ENCODE results near the gene KCTD17.

Gene KCTD17

DNA sequence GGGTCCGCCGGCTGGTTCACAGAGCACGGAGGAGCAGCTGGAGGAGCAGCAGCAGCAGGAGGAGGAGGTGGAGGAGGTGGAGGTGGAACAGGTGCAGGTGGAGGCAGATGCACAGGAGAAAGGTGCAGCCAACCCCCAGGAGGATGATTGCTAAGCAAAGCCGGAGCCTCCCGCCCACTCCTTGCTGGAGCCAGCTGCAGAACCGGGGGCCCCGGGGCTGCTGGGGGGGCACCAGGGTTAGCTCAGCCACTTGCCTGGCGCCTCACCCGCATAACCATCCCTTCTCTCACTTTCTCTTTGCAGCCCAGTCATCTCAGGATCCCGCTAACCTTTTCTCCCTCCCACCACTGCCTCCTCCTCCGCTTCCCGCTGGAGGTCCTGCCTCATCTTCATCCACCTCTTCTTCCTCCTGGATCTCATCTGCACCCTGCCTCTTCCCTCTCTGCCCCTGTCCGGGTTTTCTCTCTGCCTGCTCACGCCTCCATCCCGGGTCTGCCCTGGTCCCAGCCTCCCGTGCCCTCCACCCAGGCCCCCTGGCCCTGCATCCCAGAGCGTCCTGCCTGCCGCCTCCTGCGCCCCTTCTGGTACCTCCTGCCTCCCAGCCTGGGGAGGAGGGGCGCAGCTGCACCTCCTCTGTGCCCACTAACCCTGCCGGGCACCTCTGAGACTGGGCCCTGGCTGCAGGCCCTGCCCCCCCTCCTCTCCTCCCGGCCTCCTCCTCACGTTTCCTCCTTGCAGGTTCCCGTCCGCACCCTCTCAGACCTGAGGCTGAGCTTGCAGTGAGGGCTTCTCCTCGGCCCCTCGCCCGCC is 9.5 kb downstream of the KCTD17 start:
- H3K9me2 ChIP-seq (ENCODE audit: low read depth, low read length): no peaks in the 10 kb centered on the region
- no peaks in the 10 kb centered on the region for H3K79me2 ChIP-seq (ENCODE audit: insufficient read depth, low read length)
- peaks cover 7% of the 10 kb centered on the region; the same call in 1 of the 2 replicates for H3K27me3 ChIP-seq (ENCODE audit: insufficient read depth, low read length)
- no peak overlapping the region for H2AFZ ChIP-seq (ENCODE audit: low read length)
- no peak overlapping the region for H3K9ac ChIP-seq (ENCODE audit: low read length)
- no peak overlapping the region for H3K27ac ChIP-seq (ENCODE audit: low read depth, low read length, poor library complexity, severe bottlenecking)
- H3K9me3 ChIP-seq (ENCODE audit: low read length): no peaks in the 10 kb centered on the region
- no peak overlapping the region for H3K4me3 ChIP-seq (ENCODE audit: low read depth, low read length, poor library complexity, severe bottlenecking)
- H3K36me3 ChIP-seq (ENCODE audit: insufficient read depth, low read length): no peaks in the 10 kb centered on the region
- no peaks in the 10 kb centered on the region for H3F3A ChIP-seq (ENCODE audit: insufficient read depth, low read length)
- no peak overlapping the region for H3K4me2 ChIP-seq (ENCODE audit: low read length)
- TF ChIP-seq EZH2 (IDR thresholded peaks at IDR 0.05; ENCODE audit: borderline replicate concordance, low read length): no peak
- TF ChIP-seq CTCF (IDR thresholded peaks at IDR 0.05; ENCODE audit: low read length): no peak
- no peaks in the 10 kb centered on the region for H3K4me1 ChIP-seq (ENCODE audit: insufficient read depth, low read length, severe bottlenecking)
- no peaks in the 10 kb centered on the region for H4K20me1 ChIP-seq (ENCODE audit: insufficient read depth, low read length)

DNA sequence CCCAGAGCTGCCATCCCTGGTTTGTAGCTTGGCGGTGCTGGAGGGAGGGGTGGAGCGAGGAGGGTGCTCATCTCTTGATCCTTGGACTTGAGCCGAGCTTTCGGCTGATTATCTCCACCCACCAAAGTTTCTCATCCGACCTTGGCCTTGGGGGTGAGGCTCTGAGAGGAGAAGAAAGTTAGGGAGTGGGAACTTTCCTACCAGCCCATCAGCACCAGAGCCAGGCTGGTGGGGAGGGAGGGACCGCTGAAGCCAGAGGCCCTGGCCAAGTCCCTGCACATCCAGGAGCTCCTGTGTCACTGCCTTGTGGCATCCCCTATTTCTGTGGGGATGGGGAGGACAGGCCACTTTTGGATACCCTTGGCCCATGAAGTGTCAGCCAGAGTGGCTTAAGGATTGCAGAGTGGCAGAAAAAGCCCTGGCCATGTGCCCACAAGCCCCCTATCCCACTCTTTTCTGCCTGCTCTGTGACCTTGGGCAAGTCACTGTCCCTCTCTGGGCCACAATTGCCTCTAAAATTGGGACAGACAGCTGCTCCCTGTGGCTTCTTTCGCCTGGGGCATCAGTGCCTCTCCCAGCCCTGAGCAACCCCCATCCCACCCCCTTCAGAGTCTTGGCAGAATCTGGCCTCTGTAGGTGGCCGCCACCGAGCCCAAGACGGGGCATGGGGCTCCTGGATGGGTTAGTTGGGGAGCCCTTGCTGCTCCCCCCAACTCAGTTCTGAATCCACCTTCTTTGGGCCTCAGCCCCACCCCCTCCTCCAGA is 10.3 kb downstream of the KCTD17 start:
- Histone ChIP-seq H3K4me2 (ENCODE audit: low read length) (no peak overlapping the region), H3K9ac (ENCODE audit: low read length) (no peak overlapping the region), H3K9me2 (ENCODE audit: low read depth, low read length) (no peaks in the 10 kb centered on the region), H3K79me2 (ENCODE audit: insufficient read depth, low read length) (no peaks in the 10 kb centered on the region), H3K36me3 (ENCODE audit: insufficient read depth, low read length) (no peaks in the 10 kb centered on the region), H3K9me3 (ENCODE audit: low read length) (no peaks in the 10 kb centered on the region), H3K4me3 (ENCODE audit: low read depth, low read length, poor library complexity, severe bottlenecking) (no peak overlapping the region), H4K20me1 (ENCODE audit: insufficient read depth, low read length) (no peaks in the 10 kb centered on the region), H3K27ac (ENCODE audit: low read depth, low read length, poor library complexity, severe bottlenecking) (no peak overlapping the region), H3K4me1 (ENCODE audit: insufficient read depth, low read length, severe bottlenecking) (no peaks in the 10 kb centered on the region), H2AFZ (ENCODE audit: low read length) (no peak overlapping the region), H3K27me3 (ENCODE audit: insufficient read depth, low read length) (peaks cover 7% of the 10 kb centered on the region; the same call in 1 of the 2 replicates), H3F3A (ENCODE audit: insufficient read depth, low read length) (no peaks in the 10 kb centered on the region)
- TF ChIP-seq EZH2 (IDR thresholded peaks at IDR 0.05; ENCODE audit: borderline replicate concordance, low read length): no peak
- TF ChIP-seq CTCF (IDR thresholded peaks at IDR 0.05; ENCODE audit: low read length): no peak

- TF ChIP-seq EZH2 (IDR thresholded peaks at IDR 0.05; ENCODE audit: borderline replicate concordance, low read length) (no peak), CTCF (IDR thresholded peaks at IDR 0.05; ENCODE audit: low read length) (no peak)
Observed at GRCh38 chr22:37062376-37062675, 10.8 kb downstream of the KCTD17 start.

More at GRCh38 chr22:37062376-37062675, 10.8 kb downstream of the KCTD17 start:
- H3F3A ChIP-seq (ENCODE audit: insufficient read depth, low read length): no peaks in the 10 kb centered on the region
- H3K4me3 ChIP-seq (ENCODE audit: low read depth, low read length, poor library complexity, severe bottlenecking): no peak overlapping the region
- no peaks in the 10 kb centered on the region for H3K79me2 ChIP-seq (ENCODE audit: insufficient read depth, low read length)
- H3K27ac ChIP-seq (ENCODE audit: low read depth, low read length, poor library complexity, severe bottlenecking): no peak overlapping the region
- H3K36me3 ChIP-seq (ENCODE audit: insufficient read depth, low read length): no peaks in the 10 kb centered on the region
- H3K9ac ChIP-seq (ENCODE audit: low read length): no peak overlapping the region
- H3K4me2 ChIP-seq (ENCODE audit: low read length): no peak overlapping the region
- no peak overlapping the region for H2AFZ ChIP-seq (ENCODE audit: low read length)
- H3K27me3 ChIP-seq (ENCODE audit: insufficient read depth, low read length): peaks cover 7% of the 10 kb centered on the region; the same call in 1 of the 2 replicates
- H4K20me1 ChIP-seq (ENCODE audit: insufficient read depth, low read length): no peaks in the 10 kb centered on the region
- H3K9me2 ChIP-seq (ENCODE audit: low read depth, low read length): no peaks in the 10 kb centered on the region
- no peaks in the 10 kb centered on the region for H3K9me3 ChIP-seq (ENCODE audit: low read length)
- no peaks in the 10 kb centered on the region for H3K4me1 ChIP-seq (ENCODE audit: insufficient read depth, low read length, severe bottlenecking)
